Memory B cell (primary cell): ENCODE data around the gene SLC22A1.
"Not testable (repeated sequence)": the region's sequence is repeated elsewhere in the genome, so short reads cannot be mapped to it uniquely, and the experiment has no call there.

Source experiments
- ATAC-seq: fragments of 150-1000 bp; cut with Tn5 transposase; 2 replicates; pipeline ENCODE4 v1.10.0; 2021; ENCODE audit warnings: low read depth, mild to moderate bottlenecking, moderate library complexity
- DNase-seq, 2 donors: peaks; one replicate each; pipeline ENCODE4 v3.0.0; 2022; ENCODE audit warnings: low spot score in 2 of 2
- H3K27ac Mint-ChIP-seq: one replicate; pipeline ENCODE4 v1.8.0; 2022; ENCODE audit warnings: mild to moderate bottlenecking, moderate library complexity, mixed read lengths
- H3K27me3 Mint-ChIP-seq: one replicate; pipeline ENCODE4 v1.8.0; 2022; ENCODE audit warnings: mixed read lengths
- H3K36me3 Mint-ChIP-seq: one replicate; pipeline ENCODE4 v1.8.0; 2022; ENCODE audit warnings: mild to moderate bottlenecking, mixed read lengths
- H3K4me1 Mint-ChIP-seq: one replicate; pipeline ENCODE4 v1.8.0; 2022; ENCODE audit warnings: mixed read lengths
- H3K4me3 Mint-ChIP-seq: one replicate; pipeline ENCODE4 v1.8.0; 2022; ENCODE audit warnings: mild to moderate bottlenecking, moderate library complexity, mixed read lengths
- H3K9me3 Mint-ChIP-seq: one replicate; pipeline ENCODE4 v1.8.0; 2022; ENCODE audit warnings: mixed read lengths

The SLC22A1 gene

GRCh38 chr6:160146454-160147145, 25.0 kb downstream of the SLC22A1 start:
- H3K27ac Mint-ChIP-seq, result no peak overlapping the region
- DNase-seq (no peak), ATAC-seq (no peak)
- peaks cover 6% of the 10 kb centered on the region for H3K9me3 Mint-ChIP-seq
- no peak overlapping the region for H3K4me3 Mint-ChIP-seq
- H3K36me3 Mint-ChIP-seq, result peaks cover 9% of the 10 kb centered on the region
- no peaks in the 10 kb centered on the region for H3K4me1 Mint-ChIP-seq
- H3K27me3 Mint-ChIP-seq, result peaks cover 3% of the 10 kb centered on the region

- peaks cover 6% of the 10 kb centered on the region for H3K9me3 Mint-ChIP-seq
- H3K27me3 Mint-ChIP-seq, result no peaks in the 10 kb centered on the region
- no peaks in the 10 kb centered on the region for H3K4me1 Mint-ChIP-seq
- ATAC-seq, result no peak
- no peak overlapping the region for H3K4me3 Mint-ChIP-seq
- no peak for DNase-seq
- H3K36me3 Mint-ChIP-seq, result peaks cover 9% of the 10 kb centered on the region
- no peak overlapping the region for H3K27ac Mint-ChIP-seq
These were observed 25.5 kb downstream of the SLC22A1 start for GRCh38 chr6:160147146-160147536.

GRCh38 chr6:160154471-160154870, 32.9 kb downstream of the SLC22A1 start:
- peaks cover 4% of the 10 kb centered on the region for H3K36me3 Mint-ChIP-seq
- no peak overlapping the region for H3K27ac Mint-ChIP-seq
- H3K9me3 Mint-ChIP-seq, result peaks cover 12% of the 10 kb centered on the region

DNA sequence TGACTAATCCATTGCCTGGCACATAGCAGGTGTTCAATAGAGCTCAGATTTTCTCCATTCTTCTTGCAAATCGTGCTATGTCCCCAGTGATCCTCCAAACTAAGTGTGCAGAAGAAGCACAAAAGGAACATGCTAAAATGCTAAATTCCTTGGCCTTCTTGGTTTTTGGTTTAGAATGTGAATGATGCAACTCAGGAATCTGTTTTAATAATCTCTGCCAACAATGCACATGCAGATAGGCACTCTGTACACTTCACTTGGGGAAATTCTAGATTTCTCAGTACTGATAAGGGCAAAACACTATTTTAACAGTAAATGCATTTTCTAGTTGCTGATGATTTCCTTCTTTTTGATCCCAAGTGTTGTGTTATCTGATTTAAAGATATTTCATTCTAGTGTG, 35.2 kb downstream of the SLC22A1 start:
- ATAC-seq (no peak), DNase-seq (no peak)
- no peaks in the 10 kb centered on the region for H3K4me1 Mint-ChIP-seq
- no peak overlapping the region for H3K4me3 Mint-ChIP-seq
- H3K9me3 Mint-ChIP-seq, result peaks cover 8% of the 10 kb centered on the region
- no peak overlapping the region for H3K27ac Mint-ChIP-seq
- H3K36me3 Mint-ChIP-seq, result peaks cover 1% of the 10 kb centered on the region
- H3K27me3 Mint-ChIP-seq, result peaks cover 2% of the 10 kb centered on the region

More at GRCh38 chr6:160154471-160154870, 32.9 kb downstream of the SLC22A1 start:
- no peak for ATAC-seq
- DNase-seq, result no peak
- Mint-ChIP-seq H3K4me1 (no peaks in the 10 kb centered on the region), H3K27me3 (no peaks in the 10 kb centered on the region), H3K4me3 (no peak overlapping the region)

GRCh38 chr6:160160450-160160849, 38.8 kb downstream of the SLC22A1 start:
- H3K4me1 Mint-ChIP-seq, result no peaks in the 10 kb centered on the region
- ATAC-seq (no peak), DNase-seq (no peak)
- peaks cover 4% of the 10 kb centered on the region for H3K27me3 Mint-ChIP-seq
- no peaks in the 10 kb centered on the region for H3K36me3 Mint-ChIP-seq
- H3K4me3 Mint-ChIP-seq, result no peak overlapping the region
- H3K27ac Mint-ChIP-seq, result no peak overlapping the region
- H3K9me3 Mint-ChIP-seq, result no peaks in the 10 kb centered on the region

DNA sequence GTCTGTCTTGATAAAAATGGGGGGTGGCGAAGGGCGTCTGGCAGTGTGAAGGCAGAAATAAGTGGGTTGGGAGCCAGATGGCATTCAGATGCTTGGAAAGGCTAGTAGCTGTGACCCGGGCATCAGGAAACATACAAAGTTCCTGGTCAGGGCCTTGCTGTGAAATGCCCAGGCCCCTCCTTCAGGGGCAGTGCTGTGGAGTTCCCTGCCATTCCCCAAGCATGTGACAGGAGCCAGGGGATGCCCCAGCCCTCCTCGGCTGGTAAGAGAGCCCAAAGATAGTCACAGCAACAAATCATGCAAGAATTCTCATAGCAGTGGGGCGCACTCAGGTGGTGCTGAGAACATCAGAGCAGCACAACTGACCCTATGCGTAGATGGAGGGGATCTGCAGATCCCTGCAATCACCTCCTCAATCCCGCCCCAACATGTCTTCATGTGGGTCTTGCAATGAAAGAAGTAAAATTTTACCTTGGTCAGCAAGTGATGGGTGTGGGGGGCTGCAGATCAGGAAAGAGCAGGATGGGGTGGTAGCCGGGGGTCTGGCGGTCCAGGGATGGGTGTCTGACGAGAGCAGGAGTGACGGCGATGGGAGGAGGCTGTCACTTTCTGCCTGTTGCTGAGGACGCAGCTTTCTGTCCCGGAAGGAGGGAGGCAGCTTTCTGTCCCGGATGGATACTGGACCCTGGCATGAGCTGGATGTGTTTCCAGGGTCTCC, 39.5 kb downstream of the SLC22A1 start:
- Mint-ChIP-seq H3K4me3 (no peak overlapping the region), H3K27me3 (peaks cover 4% of the 10 kb centered on the region), H3K9me3 (no peaks in the 10 kb centered on the region), H3K4me1 (no peaks in the 10 kb centered on the region), H3K36me3 (no peaks in the 10 kb centered on the region), H3K27ac (no peak overlapping the region)
- ATAC-seq, result no peak
- DNase-seq, result no peak

DNA sequence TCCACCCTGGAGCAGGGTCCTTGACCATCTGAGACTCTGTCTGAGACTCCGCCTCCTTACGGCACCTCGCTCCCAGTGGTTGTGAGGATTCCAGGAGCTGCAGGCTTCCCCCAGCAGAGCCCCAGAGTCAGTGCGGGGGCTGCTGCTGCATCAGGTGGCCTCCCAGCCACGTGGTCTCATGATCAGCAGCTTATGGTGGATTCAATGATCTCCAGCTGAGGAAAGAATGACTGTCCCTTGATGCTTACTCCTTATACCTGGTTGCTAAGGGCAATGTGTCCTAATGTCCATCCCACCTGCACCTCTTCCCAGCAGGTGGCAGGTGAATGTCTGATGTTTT, 40.0 kb downstream of the SLC22A1 start:
- H3K4me1 Mint-ChIP-seq, result no peaks in the 10 kb centered on the region
- peaks cover 4% of the 10 kb centered on the region for H3K27me3 Mint-ChIP-seq
- H3K4me3 Mint-ChIP-seq, result no peak overlapping the region
- ATAC-seq (no peak), DNase-seq (no peak)
- H3K27ac Mint-ChIP-seq, result no peak overlapping the region
- H3K36me3 Mint-ChIP-seq, result no peaks in the 10 kb centered on the region
- H3K9me3 Mint-ChIP-seq, result no peaks in the 10 kb centered on the region

DNA sequence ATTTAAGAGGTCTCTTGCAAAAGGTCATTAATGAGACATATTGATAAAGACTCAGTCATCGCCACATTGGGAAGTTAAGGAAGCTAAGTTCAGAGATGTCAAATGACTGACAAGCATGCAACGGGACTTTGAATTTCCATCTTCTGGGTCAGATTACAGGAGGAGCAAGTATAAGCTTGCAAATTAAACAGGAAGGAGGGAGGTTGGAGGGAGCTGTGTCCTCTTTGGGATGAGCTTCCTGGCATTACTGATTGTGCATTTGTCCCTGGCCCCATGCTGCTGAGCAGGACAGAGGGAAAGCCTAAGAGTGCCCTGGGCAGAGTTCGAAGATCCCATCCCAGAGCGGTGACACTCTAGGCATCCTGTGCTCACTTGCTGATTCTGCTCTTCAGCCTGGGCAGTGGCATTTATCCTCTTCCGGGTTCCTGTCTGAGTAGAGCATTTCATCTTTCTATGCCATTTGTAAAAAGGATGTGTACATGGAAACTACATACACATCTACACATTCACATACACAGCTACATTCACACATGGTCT, 40.5 kb downstream of the SLC22A1 start:
- peaks cover 4% of the 10 kb centered on the region for H3K27me3 Mint-ChIP-seq
- DNase-seq (no peak), ATAC-seq (no peak)
- H3K4me3 Mint-ChIP-seq, result no peak overlapping the region
- H3K4me1 Mint-ChIP-seq, result no peaks in the 10 kb centered on the region
- no peak overlapping the region for H3K27ac Mint-ChIP-seq
- no peaks in the 10 kb centered on the region for H3K9me3 Mint-ChIP-seq
- H3K36me3 Mint-ChIP-seq, result no peaks in the 10 kb centered on the region

- Mint-ChIP-seq H3K4me1 (no peaks in the 10 kb centered on the region), H3K4me3 (no peak overlapping the region), H3K9me3 (no peaks in the 10 kb centered on the region), H3K27ac (no peak overlapping the region), H3K27me3 (peaks cover 4% of the 10 kb centered on the region), H3K36me3 (no peaks in the 10 kb centered on the region)
- DNase-seq, result no peak
- ATAC-seq, result no peak
These were observed 41.8 kb downstream of the SLC22A1 start for GRCh38 chr6:160163425-160163824.

DNA sequence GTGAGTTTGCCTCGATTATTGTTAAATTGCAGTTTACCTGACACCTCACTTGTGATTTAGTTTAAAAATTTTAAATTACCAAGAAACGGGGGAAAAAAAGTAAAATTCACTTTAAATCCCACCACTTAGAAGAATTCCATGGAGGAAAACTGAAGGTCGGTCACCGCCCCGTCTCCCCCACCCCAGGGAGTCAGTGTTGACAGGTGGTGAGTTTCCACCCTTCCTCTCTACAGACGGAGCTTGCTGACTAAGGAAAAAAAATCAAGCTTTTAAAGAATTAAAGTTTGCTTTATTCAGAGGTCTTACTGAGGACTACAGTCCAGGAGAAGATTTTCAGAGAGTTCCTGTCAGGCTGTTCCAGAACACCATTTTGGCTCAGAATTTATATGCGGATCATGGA, 42.3 kb downstream of the SLC22A1 start:
- Mint-ChIP-seq H3K4me3 (no peak overlapping the region), H3K27me3 (peaks cover 4% of the 10 kb centered on the region), H3K36me3 (no peaks in the 10 kb centered on the region), H3K4me1 (no peaks in the 10 kb centered on the region), H3K9me3 (no peaks in the 10 kb centered on the region), H3K27ac (no peak overlapping the region)
- ATAC-seq, result no peak
- DNase-seq, result no peak

GRCh38 chr6:160165928-160166327, 44.3 kb downstream of the SLC22A1 start:
- not testable (repeated sequence) for ATAC-seq, H3K27me3 Mint-ChIP-seq, H3K4me1 Mint-ChIP-seq, DNase-seq, H3K9me3 Mint-ChIP-seq, H3K27ac Mint-ChIP-seq, H3K4me3 Mint-ChIP-seq, H3K36me3 Mint-ChIP-seq

GRCh38 chr6:160167604-160168399, 46.2 kb downstream of the SLC22A1 start:
- no peak for ATAC-seq
- H3K4me1 Mint-ChIP-seq, result no peaks in the 10 kb centered on the region
- no peaks in the 10 kb centered on the region for H3K36me3 Mint-ChIP-seq
- H3K9me3 Mint-ChIP-seq, result no peaks in the 10 kb centered on the region
- DNase-seq, result no peak
- H3K27me3 Mint-ChIP-seq, result peaks cover 2% of the 10 kb centered on the region
- H3K27ac Mint-ChIP-seq, result no peak overlapping the region
- H3K4me3 Mint-ChIP-seq, result no peak overlapping the region

- Mint-ChIP-seq H3K4me3 (no peak overlapping the region), H3K27me3 (peaks cover 2% of the 10 kb centered on the region), H3K4me1 (no peaks in the 10 kb centered on the region), H3K36me3 (no peaks in the 10 kb centered on the region), H3K9me3 (no peaks in the 10 kb centered on the region), H3K27ac (no peak overlapping the region)
- ATAC-seq (no peak), DNase-seq (no peak)
These were observed 48.5 kb downstream of the SLC22A1 start for GRCh38 chr6:160170018-160170680.

- ATAC-seq, result no peak
- peaks cover 7% of the 10 kb centered on the region for H3K27me3 Mint-ChIP-seq
- H3K4me3 Mint-ChIP-seq, result no peak overlapping the region
- no peaks in the 10 kb centered on the region for H3K4me1 Mint-ChIP-seq
- DNase-seq, result no peak
- H3K36me3 Mint-ChIP-seq, result no peaks in the 10 kb centered on the region
- no peaks in the 10 kb centered on the region for H3K9me3 Mint-ChIP-seq
- H3K27ac Mint-ChIP-seq, result no peak overlapping the region
These were observed 51.1 kb downstream of the SLC22A1 start for GRCh38 chr6:160172704-160173103.
